ENCODE measurements around the gene ABHD10. TPM values are rescaled to one million over a fixed set of nuclear protein-coding genes. Genes with fewer than 3 reads are reported as not detected.

ABHD10 gene
- total RNA-seq = 30.0 and 36.2 TPM in 2 replicates

DNA sequence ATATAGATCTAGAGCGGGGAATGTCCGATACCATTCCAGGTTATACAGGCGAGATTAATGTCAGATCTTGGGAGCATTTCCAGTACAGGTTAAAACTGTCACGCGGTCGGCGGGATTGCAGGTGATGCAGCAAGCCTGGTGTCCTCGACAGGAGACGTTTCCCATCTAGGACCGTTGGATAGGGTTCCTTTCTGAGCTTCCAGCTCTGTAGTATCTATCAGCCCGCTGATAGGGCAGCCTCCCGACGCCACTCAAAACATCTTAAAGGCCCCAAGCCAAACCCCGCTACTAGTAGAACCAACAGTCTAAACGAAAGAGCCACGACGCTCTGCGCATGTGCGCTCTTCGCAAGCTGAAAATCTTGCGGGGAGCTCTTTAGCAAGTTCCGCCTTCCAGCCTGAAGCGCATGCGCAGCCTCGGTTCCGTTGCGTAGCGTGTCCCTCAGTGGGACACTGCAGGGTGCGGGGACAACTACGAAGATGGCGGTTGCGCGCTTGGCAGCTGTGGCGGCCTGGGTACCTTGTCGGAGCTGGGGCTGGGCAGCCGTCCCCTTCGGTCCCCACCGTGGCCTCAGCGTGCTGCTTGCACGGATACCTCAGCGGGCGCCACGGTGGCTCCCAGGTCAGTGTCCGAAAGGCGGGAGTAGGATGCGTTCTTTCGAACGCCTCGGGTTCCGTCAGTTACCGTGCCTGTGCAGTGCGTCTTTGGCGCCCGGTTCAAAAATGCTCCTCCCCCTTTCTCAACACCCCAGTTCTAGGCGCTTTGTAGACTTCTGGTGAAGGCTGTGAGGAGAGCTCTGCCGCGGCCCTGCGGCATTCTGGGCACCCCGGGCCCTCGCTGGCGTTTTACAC, at the start of gene ABHD10:
Gene ABHD10 (plus strand): TSS at position 444 of the 851 bp plus-strand sequence. CDS start 36 bp downstream, at position 480.

GRCh38 chr3:111998636-111999483, 20.0 kb downstream of the ABHD10 start, which contains the start of gene TAGLN3:
Gene TAGLN3, plus strand, starts transcription at chr3:111998922. Its CDS starts 501 bp downstream, at chr3:111999423.

DNA sequence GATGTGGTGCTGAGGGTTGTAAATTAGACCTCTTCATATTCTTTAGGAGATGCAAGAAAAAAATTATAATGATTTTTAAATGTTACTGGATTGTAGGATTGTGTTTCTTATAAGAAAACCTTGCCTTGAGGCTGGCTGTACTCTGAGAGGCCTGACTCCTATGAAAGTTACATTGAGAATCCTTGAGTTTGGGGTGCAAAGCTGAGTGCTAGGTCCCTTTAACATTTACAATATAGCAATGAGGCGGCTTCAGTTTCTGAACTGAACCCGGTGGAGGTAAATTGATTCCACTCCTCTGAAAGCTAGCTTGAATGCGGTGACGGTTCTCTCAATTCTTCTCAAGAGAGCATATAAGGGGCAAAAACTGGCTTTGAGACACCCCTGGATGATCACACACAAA, 55.6 kb downstream of the ABHD10 start, which contains the start of gene TMPRSS7:
Gene TMPRSS7 (plus strand): TSS at position 301 of the 400 bp plus-strand sequence. CDS start 110 bp downstream, outside the sequence.

Other genes with a start within 250 kb of the ABHD10 start
- gene PHLDB2, start 119.8 kb upstream of the ABHD10 start, total RNA-seq = 110 and 124 TPM in 2 replicates
- 0.68 and 0.93 TPM in 2 replicates for gene TAGLN3, start 19.9 kb downstream of the ABHD10 start, total RNA-seq
- under 0.01 and 0.07 TPM in 2 replicates for gene TMPRSS7, start 55.7 kb downstream of the ABHD10 start, total RNA-seq
- gene C3orf52, start 107.4 kb downstream of the ABHD10 start, total RNA-seq = 15.4 and 37.0 TPM in 2 replicates
- gene GCSAM, start 154.2 kb downstream of the ABHD10 start, total RNA-seq = under 0.01 and 1.1 TPM in 2 replicates